SHP77 treated with DMSO at 0.1 percent for 48 hours (cell line): ENCODE results near the gene ATL2.
"Not testable (repeated sequence)": the region's sequence is repeated elsewhere in the genome, so short reads cannot be mapped to it uniquely, and the experiment has no call there.

Experiments
- DNase-seq: peaks from one replicate; lab custom pipeline; 2025; lab: John Stamatoyannopoulos, UW

The ATL2 gene

GRCh38 chr2:38390947-38391346, 13.9 kb upstream of the ATL2 start:
- no peak for DNase-seq

- no peak for DNase-seq
These were observed 10.8 kb upstream of the ATL2 start for GRCh38 chr2:38387887-38388286.

- no peak for DNase-seq
These were observed 9.7 kb upstream of the ATL2 start for GRCh38 chr2:38386821-38387220.

- DNase-seq: no peak
These were observed 9.3 kb upstream of the ATL2 start for GRCh38 chr2:38386377-38386776.

- DNase-seq: no peak
These were observed 7.3 kb upstream of the ATL2 start for GRCh38 chr2:38384338-38384737.

- DNase-seq: not testable (repeated sequence)
These were observed 6.7 kb upstream of the ATL2 start for GRCh38 chr2:38383741-38384140.

GRCh38 chr2:38381381-38382143, 4.5 kb upstream of the ATL2 start:
- no peak for DNase-seq

- DNase-seq: no peak
These were observed 3.5 kb upstream of the ATL2 start for GRCh38 chr2:38380397-38381130.

- peak; percentile 24 for DNase-seq
These were observed 575 bp downstream of the ATL2 start for GRCh38 chr2:38376346-38377049.

GRCh38 chr2:38375696-38376345, 1.3 kb downstream of the ATL2 start:
- no peak for DNase-seq

- DNase-seq: no peak
These were observed 2.1 kb downstream of the ATL2 start for GRCh38 chr2:38374984-38375383.

GRCh38 chr2:38371235-38371634, 5.8 kb downstream of the ATL2 start:
- DNase-seq: no peak

GRCh38 chr2:38370664-38371063, 6.4 kb downstream of the ATL2 start:
- no peak for DNase-seq

- DNase-seq: no peak
These were observed 14.8 kb downstream of the ATL2 start for GRCh38 chr2:38362232-38362631.

- DNase-seq: no peak
These were observed 16.9 kb downstream of the ATL2 start for GRCh38 chr2:38360177-38360576.

- no peak for DNase-seq
These were observed 23.7 kb downstream of the ATL2 start for GRCh38 chr2:38353402-38353801.

- no peak for DNase-seq
These were observed 24.7 kb downstream of the ATL2 start for GRCh38 chr2:38352336-38352735.

GRCh38 chr2:38345323-38346038, 31.6 kb downstream of the ATL2 start:
- no peak for DNase-seq

GRCh38 chr2:38344813-38345212, 32.3 kb downstream of the ATL2 start:
- no peak for DNase-seq

GRCh38 chr2:38343212-38343611, 33.9 kb downstream of the ATL2 start:
- no peak for DNase-seq

GRCh38 chr2:38336621-38337020, 40.5 kb downstream of the ATL2 start:
- no peak for DNase-seq

GRCh38 chr2:38330754-38331153, 46.3 kb downstream of the ATL2 start:
- DNase-seq: no peak
